Neutrophil (primary cell): ENCODE results near the gene GALNT10.

Experiments used
- H3K27ac ChIP-seq: fragments of 200-600 bp; sonication (generic); 2 replicates; pipeline ENCODE4 v1.5.1; 2016; ENCODE audit warnings: mild to moderate bottlenecking, moderate library complexity
- H3K27me3 ChIP-seq: fragments of 200-600 bp; sonication (generic); 2 replicates; pipeline ENCODE4 v1.6.0; 2016; ENCODE audit warnings: mild to moderate bottlenecking
- H3K36me3 ChIP-seq: fragments of 200-600 bp; sonication (generic); 2 replicates; pipeline ENCODE4 v1.5.1; 2017
- H3K4me1 ChIP-seq, 2 experiments: fragments of 200-600 bp in 1 of 2; sonication (generic) in 1 of 2; 1 replicate in 1 of 2; 2 replicates in 1 of 2; pipeline versions ENCODE4 v1.5.1 to v1.6.1; 2013 to 2016; ENCODE audit warnings: low read depth in 1 of 2, low read length in 1 of 2, mild to moderate bottlenecking in 1 of 2, moderate library complexity in 1 of 2; ENCODE audit not compliant: control insufficient read depth in 1 of 2, insufficient read depth in 1 of 2
- H3K4me3 ChIP-seq, 2 experiments: fragments of 200-600 bp in 1 of 2; sonication (generic) in 1 of 2; 1 replicate in 1 of 2; 2 replicates in 1 of 2; pipeline ENCODE4 v1.5.1; 2013 to 2016; ENCODE audit warnings: low read depth in 1 of 2, low read length in 1 of 2, mild to moderate bottlenecking in 1 of 2, moderate library complexity in 1 of 2
- H3K9me3 ChIP-seq: fragments of 200-600 bp; sonication (generic); 2 replicates; pipeline ENCODE4 v1.5.1; 2016
- CTCF ChIP-seq: fragments of 200-600 bp; sonication (generic); IDR thresholded peaks from 2 replicates; pipeline ENCODE4 v1.5.1; 2016; ENCODE audit warnings: antibody characterized with exemption

GALNT10 gene

GRCh38 chr5:154444556-154445421 is 254.3 kb downstream of the GALNT10 start:
- Histone ChIP-seq H3K27me3 (no peaks in the 10 kb centered on the region), H3K27ac (peak overlapping the region; percentile 84), H3K9me3 (no peaks in the 10 kb centered on the region), H3K4me3 (peak overlapping the region; percentile 88), H3K4me1 (peaks cover 42 to 43% of the 10 kb centered on the region in 2 experiments), H3K36me3 (peaks cover 36% of the 10 kb centered on the region)
- TF ChIP-seq CTCF = no peak

GRCh38 chr5:154445422-154446194 is 255.1 kb downstream of the GALNT10 start, which contains the start of gene SAP30L:
Gene SAP30L, plus strand, starts transcription at chr5:154445997. Its CDS starts 608 bp downstream, at chr5:154446605.
- TF ChIP-seq CTCF = no peak
- peak within 1 kb of the TSS; percentile 88 for H3K4me3 ChIP-seq

GRCh38 chr5:154446195-154447088 is 255.9 kb downstream of the GALNT10 start:
- peak overlapping the region; percentile 88 for H3K4me3 ChIP-seq
- no peak for TF ChIP-seq CTCF
- no peaks in the 10 kb centered on the region for H3K9me3 ChIP-seq
- peaks cover 42 to 43% of the 10 kb centered on the region in 2 experiments for H3K4me1 ChIP-seq
- H3K27ac ChIP-seq = peak overlapping the region; percentile 84
- peaks cover 37% of the 10 kb centered on the region for H3K36me3 ChIP-seq
- no peaks in the 10 kb centered on the region for H3K27me3 ChIP-seq

More at GRCh38 chr5:154445422-154446194, 255.1 kb downstream of the GALNT10 start, which contains the start of gene SAP30L:
- Histone ChIP-seq H3K27ac (peak within 1 kb of the TSS; percentile 84), H3K27me3 (no peaks in the 10 kb centered on the region), H3K9me3 (no peaks in the 10 kb centered on the region), H3K36me3 (peaks cover 37% of the 10 kb centered on the region), H3K4me1 (peaks cover 42 to 43% of the 10 kb centered on the region in 2 experiments)

- no peak for TF ChIP-seq CTCF
- Histone ChIP-seq H3K27ac (peak overlapping the region; percentile 84), H3K4me3 (peak overlapping the region; percentile 88), H3K27me3 (no peaks in the 10 kb centered on the region), H3K36me3 (peaks cover 37% of the 10 kb centered on the region), H3K9me3 (no peaks in the 10 kb centered on the region), H3K4me1 (peaks cover 42 to 43% of the 10 kb centered on the region in 2 experiments)
Observed at GRCh38 chr5:154447089-154447725, 256.7 kb downstream of the GALNT10 start.
